ENCODE data around the gene SH3PXD2A.

SH3PXD2A gene

GRCh38 chr10:103696094-103696410 lies 159.3 kb downstream of the SH3PXD2A start:
- Histone ChIP-seq H3K4me3 (ENCODE audit: low read length) (no peak overlapping the region), H3K4me1 (ENCODE audit: control insufficient read depth, low read depth, low read length) (peaks cover 13% of the 10 kb centered on the region), H3K23ac (ENCODE audit: low read length) (no peak overlapping the region), H3K9ac (ENCODE audit: low read length) (no peak overlapping the region), H3K36me3 (ENCODE audit: control insufficient read depth, insufficient read depth, low read length) (no peaks in the 10 kb centered on the region), H2BK5ac (ENCODE audit: low read length) (peak overlapping the region; percentile 2), H3K18ac (ENCODE audit: low read length) (no peak overlapping the region), H2BK120ac (ENCODE audit: low read depth, low read length) (no peak overlapping the region), H3K27me3 (ENCODE audit: insufficient read depth, low read length, poor library complexity) (peaks cover 6% of the 10 kb centered on the region), H3K79me1 (ENCODE audit: low read length) (no peaks in the 10 kb centered on the region), H3K27ac (ENCODE audit: low read depth, low read length) (peak overlapping the region; percentile 20), H4K8ac (ENCODE audit: low read depth, low read length) (no peak overlapping the region), H4K5ac (ENCODE audit: low read length) (no peak overlapping the region), H3K4me2 (ENCODE audit: low read length) (no peak overlapping the region), H3K56ac (ENCODE audit: low read length) (peak overlapping the region; percentile 18), H3K4ac (ENCODE audit: low read depth, low read length) (no peak overlapping the region), H2BK15ac (replicated peaks; ENCODE audit: low read depth) (no peak overlapping the region), H2AK5ac (ENCODE audit: low read length) (peak overlapping the region; percentile 6), H3K79me2 (ENCODE audit: control insufficient read depth, insufficient read depth, low read length) (no peaks in the 10 kb centered on the region)
- DNase-seq, result no peak
- no CpG with 5 or more reads among the region's 5 CpGs for WGBS (ENCODE audit: extremely low coverage, insufficient coverage, low lambda C conversion rate)

GRCh38 chr10:103695584-103696005 lies 159.8 kb downstream of the SH3PXD2A start:
- Histone ChIP-seq H3K27ac (ENCODE audit: low read depth, low read length) (no peak overlapping the region), H3K79me2 (ENCODE audit: control insufficient read depth, insufficient read depth, low read length) (no peaks in the 10 kb centered on the region), H4K8ac (ENCODE audit: low read depth, low read length) (no peak overlapping the region), H3K4me1 (ENCODE audit: control insufficient read depth, low read depth, low read length) (peaks cover 13% of the 10 kb centered on the region), H3K27me3 (ENCODE audit: insufficient read depth, low read length, poor library complexity) (peaks cover 6% of the 10 kb centered on the region), H2BK5ac (ENCODE audit: low read length) (no peak overlapping the region), H2AK5ac (ENCODE audit: low read length) (no peak overlapping the region), H3K18ac (ENCODE audit: low read length) (no peak overlapping the region), H2BK15ac (replicated peaks; ENCODE audit: low read depth) (no peak overlapping the region), H3K4me2 (ENCODE audit: low read length) (no peak overlapping the region), H4K5ac (ENCODE audit: low read length) (no peak overlapping the region), H3K79me1 (ENCODE audit: low read length) (no peaks in the 10 kb centered on the region), H3K4me3 (ENCODE audit: low read length) (no peak overlapping the region), H3K56ac (ENCODE audit: low read length) (peak overlapping the region; percentile 18), H3K36me3 (ENCODE audit: control insufficient read depth, insufficient read depth, low read length) (no peaks in the 10 kb centered on the region), H3K9ac (ENCODE audit: low read length) (peak overlapping the region; percentile 10), H3K4ac (ENCODE audit: low read depth, low read length) (no peak overlapping the region), H2BK120ac (ENCODE audit: low read depth, low read length) (no peak overlapping the region), H3K23ac (ENCODE audit: low read length) (no peak overlapping the region)
- DNase-seq, result peak; percentile 11
- WGBS (ENCODE audit: extremely low coverage, insufficient coverage, low lambda C conversion rate), result no CpG with 5 or more reads among the region's 4 CpGs

DNA sequence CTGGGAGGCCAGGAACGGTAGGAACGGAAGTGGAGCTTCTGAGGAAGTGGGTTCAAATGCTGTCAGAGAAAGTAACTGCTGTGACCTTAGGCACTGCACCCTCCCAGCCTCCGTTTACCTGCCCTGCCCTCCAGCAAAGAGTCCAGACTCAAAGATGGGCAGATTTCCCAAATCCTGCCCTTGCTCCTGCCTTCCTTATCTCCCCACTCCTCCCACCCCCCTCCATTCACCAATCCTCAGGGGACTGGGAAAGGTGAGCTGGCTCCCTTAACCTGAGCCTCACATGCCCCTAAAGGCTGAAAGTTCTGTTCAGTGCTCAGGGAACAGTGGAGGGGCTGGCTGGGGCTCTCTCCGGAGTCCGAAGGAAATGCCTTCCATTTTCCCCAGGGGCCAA lies 161.6 kb downstream of the SH3PXD2A start:
- Histone ChIP-seq H3K9ac (ENCODE audit: low read length) (peak overlapping the region; percentile 50), H3K4me2 (ENCODE audit: low read length) (peak overlapping the region; percentile 57), H3K4me1 (ENCODE audit: control insufficient read depth, low read depth, low read length) (peaks cover 13% of the 10 kb centered on the region), H3K23ac (ENCODE audit: low read length) (no peak overlapping the region), H4K8ac (ENCODE audit: low read depth, low read length) (no peak overlapping the region), H3K79me2 (ENCODE audit: control insufficient read depth, insufficient read depth, low read length) (no peaks in the 10 kb centered on the region), H3K4me3 (ENCODE audit: low read length) (no peak overlapping the region), H2BK15ac (replicated peaks; ENCODE audit: low read depth) (no peak overlapping the region), H3K36me3 (ENCODE audit: control insufficient read depth, insufficient read depth, low read length) (no peaks in the 10 kb centered on the region), H2AK5ac (ENCODE audit: low read length) (no peak overlapping the region), H2BK5ac (ENCODE audit: low read length) (no peak overlapping the region), H3K4ac (ENCODE audit: low read depth, low read length) (no peak overlapping the region), H4K5ac (ENCODE audit: low read length) (no peak overlapping the region), H3K27me3 (ENCODE audit: insufficient read depth, low read length, poor library complexity) (peaks cover 6% of the 10 kb centered on the region), H3K27ac (ENCODE audit: low read depth, low read length) (no peak overlapping the region), H3K56ac (ENCODE audit: low read length) (peak overlapping the region; percentile 65), H3K18ac (ENCODE audit: low read length) (no peak overlapping the region), H2BK120ac (ENCODE audit: low read depth, low read length) (no peak overlapping the region), H3K79me1 (ENCODE audit: low read length) (no peaks in the 10 kb centered on the region)
- no peak for DNase-seq
- no CpG with 5 or more reads among the region's 5 CpGs for WGBS (ENCODE audit: extremely low coverage, insufficient coverage, low lambda C conversion rate)

GRCh38 chr10:103692952-103693811 lies 162.2 kb downstream of the SH3PXD2A start:
- DNase-seq, result peak; percentile 47

DNA sequence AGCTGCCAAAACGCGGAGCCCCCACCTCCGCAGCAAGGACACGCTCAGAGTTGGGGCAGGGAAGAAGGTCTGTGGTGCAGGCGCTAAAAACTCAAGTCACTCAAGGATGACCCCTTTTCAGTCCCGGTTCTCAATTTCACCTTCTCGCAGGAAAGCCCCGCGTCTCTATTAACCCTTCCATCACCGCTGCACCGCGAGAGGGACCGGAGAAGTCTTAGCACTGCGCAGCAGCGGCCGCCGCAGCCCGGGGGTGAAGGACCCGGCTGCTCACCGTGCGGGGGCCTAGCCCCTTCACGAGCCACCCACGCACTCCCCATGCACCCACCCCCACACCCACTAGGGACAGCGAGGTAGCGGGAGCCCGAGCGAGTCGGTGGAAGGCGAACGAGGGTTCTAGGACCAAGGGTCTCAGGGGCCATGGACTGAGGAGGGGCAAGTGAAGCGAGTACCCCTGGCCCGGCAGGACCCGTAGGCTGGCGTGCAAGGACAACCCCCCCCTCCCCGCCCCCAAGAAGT lies 162.9 kb downstream of the SH3PXD2A start:
- Histone ChIP-seq H3K4me2 (ENCODE audit: low read length) (peak overlapping the region; percentile 85), H3K9ac (ENCODE audit: low read length) (peak overlapping the region; percentile 61), H3K56ac (ENCODE audit: low read length) (peak overlapping the region; percentile 83), H3K4ac (ENCODE audit: low read depth, low read length) (no peak overlapping the region), H3K79me1 (ENCODE audit: low read length) (no peaks in the 10 kb centered on the region), H3K36me3 (ENCODE audit: control insufficient read depth, insufficient read depth, low read length) (no peaks in the 10 kb centered on the region), H3K23ac (ENCODE audit: low read length) (no peak overlapping the region), H3K27ac (ENCODE audit: low read depth, low read length) (no peak overlapping the region), H2BK5ac (ENCODE audit: low read length) (no peak overlapping the region), H3K79me2 (ENCODE audit: control insufficient read depth, insufficient read depth, low read length) (no peaks in the 10 kb centered on the region), H4K5ac (ENCODE audit: low read length) (no peak overlapping the region), H2BK120ac (ENCODE audit: low read depth, low read length) (no peak overlapping the region), H3K27me3 (ENCODE audit: insufficient read depth, low read length, poor library complexity) (peaks cover 6% of the 10 kb centered on the region), H3K4me1 (ENCODE audit: control insufficient read depth, low read depth, low read length) (peaks cover 13% of the 10 kb centered on the region), H2BK15ac (replicated peaks; ENCODE audit: low read depth) (no peak overlapping the region), H3K4me3 (ENCODE audit: low read length) (no peak overlapping the region), H3K18ac (ENCODE audit: low read length) (peak overlapping the region; percentile 16), H2AK5ac (ENCODE audit: low read length) (no peak overlapping the region), H4K8ac (ENCODE audit: low read depth, low read length) (no peak overlapping the region)
- peak; percentile 51 for DNase-seq
- WGBS (ENCODE audit: extremely low coverage, insufficient coverage, low lambda C conversion rate), result no CpG with 5 or more reads among the region's 35 CpGs

More at GRCh38 chr10:103692952-103693811, 162.2 kb downstream of the SH3PXD2A start:
- H3K79me2 ChIP-seq (ENCODE audit: control insufficient read depth, insufficient read depth, low read length), result no peaks in the 10 kb centered on the region
- no peaks in the 10 kb centered on the region for H3K79me1 ChIP-seq (ENCODE audit: low read length)
- no peak overlapping the region for H3K23ac ChIP-seq (ENCODE audit: low read length)
- no peak overlapping the region for H3K4ac ChIP-seq (ENCODE audit: low read depth, low read length)
- H4K5ac ChIP-seq (ENCODE audit: low read length), result no peak overlapping the region
- H3K9ac ChIP-seq (ENCODE audit: low read length), result peak overlapping the region; percentile 61
- no peaks in the 10 kb centered on the region for H3K36me3 ChIP-seq (ENCODE audit: control insufficient read depth, insufficient read depth, low read length)
- no peak overlapping the region for H2AK5ac ChIP-seq (ENCODE audit: low read length)
- peak overlapping the region; percentile 85 for H3K4me2 ChIP-seq (ENCODE audit: low read length)
- no peak overlapping the region for H2BK120ac ChIP-seq (ENCODE audit: low read depth, low read length)
- no peak overlapping the region for H3K4me3 ChIP-seq (ENCODE audit: low read length)
- H3K4me1 ChIP-seq (ENCODE audit: control insufficient read depth, low read depth, low read length), result peaks cover 13% of the 10 kb centered on the region
- no CpG with 5 or more reads among the region's 69 CpGs for WGBS (ENCODE audit: extremely low coverage, insufficient coverage, low lambda C conversion rate)
- peak overlapping the region; percentile 34 for H3K18ac ChIP-seq (ENCODE audit: low read length)
- H2BK15ac ChIP-seq (replicated peaks; ENCODE audit: low read depth), result no peak overlapping the region
- H3K27ac ChIP-seq (ENCODE audit: low read depth, low read length), result no peak overlapping the region
- H2BK5ac ChIP-seq (ENCODE audit: low read length), result no peak overlapping the region
- no peak overlapping the region for H4K8ac ChIP-seq (ENCODE audit: low read depth, low read length)
- H3K56ac ChIP-seq (ENCODE audit: low read length), result peak overlapping the region; percentile 83
- peaks cover 6% of the 10 kb centered on the region for H3K27me3 ChIP-seq (ENCODE audit: insufficient read depth, low read length, poor library complexity)
